Stimulated activated CD4-positive, alpha-beta T cell treated with anti-CD3 and anti-CD28 coated beads, TNF-alpha, amount 100 ng/mL, for 24 hours (primary cell): ENCODE results near the gene LETM1.

Experiments used
- DNase-seq, 3 experiments: peaks; one replicate each; pipeline ENCODE4 v3.0.0-alpha.2; 2020; ENCODE audit warnings: low read depth in 3 of 3

LETM1 gene

GRCh38 chr4:1806596-1807331 is 49.2 kb downstream of the LETM1 start:
- DNase-seq: no peak

GRCh38 chr4:1806223-1806564 is 49.8 kb downstream of the LETM1 start:
- no peak for DNase-seq

- DNase-seq: no peak
These were observed 50.3 kb downstream of the LETM1 start for GRCh38 chr4:1805493-1806222.

GRCh38 chr4:1804638-1805492 is 51.1 kb downstream of the LETM1 start:
- DNase-seq: no peak

- DNase-seq: no peak
These were observed 52.2 kb downstream of the LETM1 start for GRCh38 chr4:1803523-1804423.

GRCh38 chr4:1802720-1803522 is 53.0 kb downstream of the LETM1 start:
- DNase-seq: no peak

GRCh38 chr4:1802151-1802715 is 53.7 kb downstream of the LETM1 start:
- no peak for DNase-seq

- DNase-seq: no peak
These were observed 54.5 kb downstream of the LETM1 start for GRCh38 chr4:1801286-1801958.

- DNase-seq: no peak
These were observed 55.2 kb downstream of the LETM1 start for GRCh38 chr4:1800805-1801204.

- no peak for DNase-seq
These were observed 56.3 kb downstream of the LETM1 start for GRCh38 chr4:1799387-1800375.

GRCh38 chr4:1798580-1799386 is 57.2 kb downstream of the LETM1 start:
- no peak for DNase-seq

GRCh38 chr4:1797861-1798579 is 57.9 kb downstream of the LETM1 start:
- DNase-seq: no peak

- DNase-seq: no peak
These were observed 58.6 kb downstream of the LETM1 start for GRCh38 chr4:1797298-1797860.

GRCh38 chr4:1796486-1797204 is 59.3 kb downstream of the LETM1 start:
- no peak for DNase-seq

GRCh38 chr4:1795299-1796195 is 60.4 kb downstream of the LETM1 start:
- no peak for DNase-seq
